ENCODE data around the gene LRRC36.

DNA sequence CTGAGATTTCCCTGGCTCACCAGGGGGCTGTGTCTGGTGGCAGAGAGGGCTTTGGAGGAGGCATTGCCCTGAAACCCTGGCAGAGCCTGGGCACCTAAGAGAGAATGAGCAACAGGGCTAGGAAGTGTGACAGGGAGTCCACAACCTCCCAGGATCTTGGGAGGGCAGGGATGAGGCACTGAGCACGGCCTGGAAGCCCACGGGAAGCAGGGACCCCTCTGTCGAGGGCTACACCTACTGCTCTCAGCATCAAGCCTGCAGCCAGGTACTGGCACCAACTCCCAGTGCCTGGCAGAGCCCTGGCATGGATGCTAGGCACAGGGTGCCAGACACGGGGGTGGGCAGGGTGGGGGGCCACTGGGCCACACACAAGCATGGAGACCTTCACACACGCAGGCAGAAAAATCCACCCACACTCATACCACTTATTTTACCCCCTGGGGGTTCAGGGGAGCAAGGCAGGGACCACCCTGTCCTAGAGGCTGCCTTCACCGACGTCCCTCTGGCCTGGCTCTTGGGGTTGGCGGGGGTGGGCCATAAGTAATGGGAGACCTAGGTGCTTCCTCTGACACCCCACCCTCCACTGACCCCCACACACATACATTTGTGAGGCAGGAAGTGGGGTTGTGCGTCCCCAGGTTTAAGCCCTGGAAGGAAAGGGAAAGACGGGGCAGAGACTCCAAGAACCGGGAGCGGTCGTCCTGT is 103.3 kb downstream of the LRRC36 start:
- TF ChIP-seq GATA2 (IDR thresholded peaks at IDR 0.05; ENCODE audit: low read depth, low read length) (no peak), GATA3 (IDR thresholded peaks at IDR 0.05; ENCODE audit: low read depth, low read length) (no peak)
